ENCODE results near the gene U2AF2.

DNA sequence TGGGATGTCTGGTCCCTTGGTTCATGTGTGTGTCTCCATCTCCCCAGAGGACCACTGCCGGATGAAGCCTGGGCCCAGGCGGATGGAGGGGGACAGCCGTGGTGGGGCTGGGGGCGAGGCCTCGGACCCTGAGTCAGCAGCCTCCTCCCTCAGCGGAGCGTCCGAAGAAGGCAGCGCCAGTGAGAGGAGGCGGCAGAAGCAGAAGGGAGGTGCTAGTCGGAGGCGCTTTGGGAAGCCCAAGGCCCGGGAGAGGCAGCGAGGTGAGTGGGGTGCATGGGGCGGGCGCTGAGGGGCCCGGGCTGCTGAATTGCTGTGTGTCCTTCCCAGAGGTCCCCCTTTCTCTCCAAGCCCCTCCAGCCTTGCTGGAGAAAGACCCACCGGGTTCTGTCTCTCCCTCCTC is 3.6 kb upstream of the U2AF2 start:
- TF ChIP-seq, protein P1, sequence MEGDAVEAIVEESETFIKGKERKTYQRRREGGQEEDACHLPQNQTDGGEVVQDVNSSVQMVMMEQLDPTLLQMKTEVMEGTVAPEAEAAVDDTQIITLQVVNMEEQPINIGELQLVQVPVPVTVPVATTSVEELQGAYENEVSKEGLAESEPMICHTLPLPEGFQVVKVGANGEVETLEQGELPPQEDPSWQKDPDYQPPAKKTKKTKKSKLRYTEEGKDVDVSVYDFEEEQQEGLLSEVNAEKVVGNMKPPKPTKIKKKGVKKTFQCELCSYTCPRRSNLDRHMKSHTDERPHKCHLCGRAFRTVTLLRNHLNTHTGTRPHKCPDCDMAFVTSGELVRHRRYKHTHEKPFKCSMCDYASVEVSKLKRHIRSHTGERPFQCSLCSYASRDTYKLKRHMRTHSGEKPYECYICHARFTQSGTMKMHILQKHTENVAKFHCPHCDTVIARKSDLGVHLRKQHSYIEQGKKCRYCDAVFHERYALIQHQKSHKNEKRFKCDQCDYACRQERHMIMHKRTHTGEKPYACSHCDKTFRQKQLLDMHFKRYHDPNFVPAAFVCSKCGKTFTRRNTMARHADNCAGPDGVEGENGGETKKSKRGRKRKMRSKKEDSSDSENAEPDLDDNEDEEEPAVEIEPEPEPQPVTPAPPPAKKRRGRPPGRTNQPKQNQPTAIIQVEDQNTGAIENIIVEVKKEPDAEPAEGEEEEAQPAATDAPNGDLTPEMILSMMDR (IDR thresholded peaks at IDR 0.05; ENCODE audit: low read length) = no peak
- no peak for TF ChIP-seq EZH2 (IDR thresholded peaks at IDR 0.05; ENCODE audit: borderline replicate concordance, low read length)
